K562 (cell line): ENCODE data around the gene ARFGEF2. TPM values are rescaled to one million over a fixed set of nuclear protein-coding genes. Genes with fewer than 3 reads are reported as not detected.

Source experiments
- ATAC-seq: fragments of 200-7000 bp; cut with Tn5 transposase; 3 replicates; pipeline ENCODE4 v1.9.1; 2020; ENCODE audit warnings: moderate library complexity
- BruUV-seq: library from RNA; stranded (reverse); fragments of 400-500 nt; replicated peaks from 2 replicates; lab custom pipeline; 2021; lab: Mats Ljungman, UMichigan
- CTCF ChIA-PET: fragments of 300-600 bp; formaldehyde crosslinking; extraction: SDS; loops from one replicate; lab custom pipeline; 2021; ENCODE audit warnings: low intra/inter-chr PET ratio; lab: Yijun Ruan, JAX
- POLR2A ChIA-PET: fragments of 300-600, 350-650 bp; sonication (Branson Sonifier 250); formaldehyde crosslinking; extraction: SDS; loops from one replicate; lab custom pipeline; 2021; ENCODE audit warnings: antibody characterized with exemption, inconsistent platforms; lab: Yijun Ruan, JAX
- DNase-seq, 4 experiments: peaks; one replicate each; pipeline versions ENCODE4 v3.0.0 to v3.0.0-alpha.2; 2011 to 2018; ENCODE audit warnings: low spot score in 3 of 4, mixed read lengths in 3 of 4; ENCODE audit errors: extremely low read depth in 1 of 4
- FAIRE-seq: peaks from 2 replicates; lab custom pipeline; 2011; peaks lifted over from hg19 to GRCh38; lab: Jason Lieb, UNC
- H2AFZ ChIP-seq: 2 replicates; pipeline ENCODE4 v1.6.0; 2011; ENCODE audit warnings: low read depth, low read length, control low read depth, inconsistent platforms
- H3K27ac ChIP-seq: fragments of 200-600 bp; 3 replicates; pipeline ENCODE4 v1.8.0; 2011; ENCODE audit warnings: low read depth, mild to moderate bottlenecking, control low read depth, inconsistent platforms, low read length, moderate library complexity, mixed read lengths; ENCODE audit errors: extremely low read depth
- H3K27me3 ChIP-seq, 2 experiments: fragments of 300-600 bp in 1 of 2; 2 replicates in 1 of 2; 3 replicates in 1 of 2; pipeline versions ENCODE4 v1.6.0 to v1.8.0; 2011; ENCODE audit warnings: inconsistent platforms in 2 of 2, low read length in 2 of 2, mild to moderate bottlenecking in 1 of 2, mixed read lengths in 1 of 2, moderate library complexity in 1 of 2; ENCODE audit not compliant: control insufficient read depth in 2 of 2, insufficient read depth in 2 of 2
- H3K36me3 ChIP-seq: fragments of 300-600 bp; 3 replicates; pipeline ENCODE4 v1.8.0; 2011; ENCODE audit warnings: mild to moderate bottlenecking, low read length, inconsistent platforms; ENCODE audit not compliant: control insufficient read depth, insufficient read depth
- H3K4me1 ChIP-seq, 2 experiments: fragments of 200-600 bp in 1 of 2; replicated peaks in 1 of 2; 2 replicates in 1 of 2; 3 replicates in 1 of 2; pipeline versions ENCODE4 v1.5.1 to v1.8.0; 2011; ENCODE audit warnings: inconsistent platforms in 2 of 2, low read length in 2 of 2, mild to moderate bottlenecking in 1 of 2, mixed read lengths in 1 of 2, moderate library complexity in 1 of 2; ENCODE audit not compliant: control insufficient read depth in 2 of 2, insufficient read depth in 2 of 2
- H3K4me2 ChIP-seq: 2 replicates; pipeline ENCODE4 v1.6.1; 2011; ENCODE audit warnings: low read length, control low read depth, inconsistent platforms, mixed read lengths; ENCODE audit not compliant: insufficient read depth
- H3K4me3 ChIP-seq: fragments of 200-600 bp; sonication (generic), shearing (Covaris generic); 2 replicates; pipeline ENCODE4 v1.5.1; 2016; ENCODE audit warnings: control low read depth, inconsistent platforms
- H3K79me2 ChIP-seq: fragments of 200-600 bp; 3 replicates; pipeline ENCODE4 v1.8.0; 2011; ENCODE audit warnings: low read length, inconsistent platforms; ENCODE audit not compliant: control insufficient read depth, insufficient read depth
- H3K9ac ChIP-seq, 2 experiments: 2 replicates each; pipeline versions ENCODE4 v1.6.0 to v1.6.1; 2011; ENCODE audit warnings: low read depth in 2 of 2, low read length in 2 of 2, control low read depth in 1 of 2, inconsistent platforms in 1 of 2, mild to moderate bottlenecking in 1 of 2, mixed read lengths in 1 of 2; ENCODE audit not compliant: insufficient read depth in 1 of 2
- H3K9me1 ChIP-seq: one replicate; pipeline ENCODE4 v1.6.0; 2011; ENCODE audit warnings: inconsistent platforms, mild to moderate bottlenecking, low read length, moderate library complexity; ENCODE audit not compliant: control insufficient read depth, insufficient read depth
- H3K9me3 ChIP-seq: replicated peaks from 2 replicates; pipeline ENCODE4 v1.5.1; 2011; ENCODE audit warnings: low read depth, low read length, inconsistent platforms; ENCODE audit not compliant: control insufficient read depth, insufficient read depth
- H4K20me1 ChIP-seq: replicated peaks from 2 replicates; pipeline ENCODE4 v1.6.1; 2011; ENCODE audit warnings: low read length, inconsistent platforms, mixed read lengths; ENCODE audit not compliant: control insufficient read depth, insufficient read depth
- CTBP1 ChIP-seq: fragments of 450-650 bp; IDR thresholded peaks from 2 replicates; pipeline ENCODE4 v1.6.1; 2016; ENCODE audit warnings: borderline replicate concordance
- DDX20 ChIP-seq: fragments of 450-650 bp; IDR thresholded peaks from 2 replicates; pipeline ENCODE4 v1.6.1; 2016; ENCODE audit warnings: missing genetic modification characterization, low read depth, mild to moderate bottlenecking, missing compliant biosample characterization, moderate library complexity
- MBD1 ChIP-seq: fragments of 250-450 bp; sonication (Bioruptor Pico); IDR thresholded peaks from 2 replicates; pipeline ENCODE4 v1.8.0; 2022; ENCODE audit warnings: inconsistent platforms
- NFE2L1 ChIP-seq: fragments of 450-650 bp; IDR thresholded peaks from 2 replicates; pipeline ENCODE4 v1.6.1; 2016; ENCODE audit warnings: missing genetic modification characterization, low read depth, mild to moderate bottlenecking, missing compliant biosample characterization, moderate library complexity, borderline replicate concordance
- PKNOX1 ChIP-seq: fragments of 450-650 bp; IDR thresholded peaks from 2 replicates; pipeline ENCODE4 v1.6.1; 2016
- SMARCA4 ChIP-seq: fragments of 450-650 bp; IDR thresholded peaks from 2 replicates; pipeline ENCODE4 v1.6.1; 2016
- ZBED1 ChIP-seq: IDR thresholded peaks from 2 replicates; pipeline ENCODE4 v1.6.1; 2014
- ZBTB40 ChIP-seq, 2 experiments: fragments of 450-650 bp in 1 of 2; sonication (generic) in 1 of 2; formaldehyde crosslinking in 1 of 2; IDR thresholded peaks; 2 replicates each; pipeline versions ENCODE4 v1.7.1 to v1.9.0; 2016 to 2022; ENCODE audit warnings: inconsistent platforms in 1 of 2, mild to moderate bottlenecking in 1 of 2, missing genetic modification reagents in 1 of 2
- ZNF512 ChIP-seq: IDR thresholded peaks from 2 replicates; pipeline ENCODE4 v1.6.1; 2016; ENCODE audit warnings: missing genetic modification characterization, missing compliant biosample characterization
- WGBS: fragments of 100-300 bp; shearing (Covaris generic); methylation state at CpG from one replicate; pipeline ENCODE4 v1.1.6; 2016; ENCODE audit warnings: low coverage, mixed read lengths; ENCODE audit not compliant: insufficient coverage; ENCODE audit errors: missing lambda C conversion rate; 5-methylcytosine and 5-hydroxymethylcytosine counted together
- in situ Hi-C: fragments of 300-500 bp; cut with MboI; formaldehyde crosslinking; loops from 4 replicates; pipeline ENCODE4 v1.15.0; 2018; ENCODE audit warnings: inconsistent platforms, mixed read lengths
- intact Hi-C: fragments of 100-400 bp; cut with micrococcal nuclease; formaldehyde crosslinking; loops from 2 replicates; pipeline ENCODE4 v1.14.2; 2022
- polyA plus RNA-seq, 8 experiments: library from polyadenylated mRNA; depleted of rRNA in 4 of 8; stranded (reverse) in 5 of 8; unstranded in 3 of 8; fragments of >200 nt; fragmentation: Nextera tagmentation in 2 of 8; fragmentation: Illumina TruSeq in 1 of 8; extraction: Ambion mirVana in 2 of 8; extraction: Trizol in 1 of 8; gene quantifications; 2 replicates each; pipeline versions ENCODE4 v1.2.1 to v1.2.3, GENCODE V29; 2011 to 2014; ENCODE audit warnings: inconsistent platforms in 1 of 8, missing spikeins in 1 of 8
- total RNA-seq, 7 experiments: library from RNA; depleted of rRNA in 6 of 7; stranded (reverse); fragments of >200 nt in 6 of 7; fragmentation: Illumina TruSeq in 2 of 7; extraction: Trizol in 2 of 7; gene quantifications; 2 replicates each; pipeline versions ENCODE4 v1.2.1 to v1.2.3, GENCODE V29; 2011 to 2021; ENCODE audit warnings: low replicate concordance in 1 of 7

Gene ARFGEF2
- total and polyA plus RNA-seq, 9 of the 15 experiments (the other 6 are each of a cell fraction or from before 2014, with no cell fraction given), result 4.2 to 18.8 (median 13.7) TPM

GRCh38 chr20:48912065-48912464 lies 9.4 kb upstream of the ARFGEF2 start:
- Histone ChIP-seq H3K36me3 (no peaks in the 10 kb centered on the region), H3K4me2 (no peak overlapping the region), H3K4me3 (no peak overlapping the region), H3K27ac (no peak overlapping the region), H4K20me1 (no peaks in the 10 kb centered on the region), H3K9ac (0 out of 4 replicates have a peak overlapping the region, but pooled peaks of 1 of the 2 experiments have one; percentile 2), H3K27me3 (peaks cover 15 to 51% of the 10 kb centered on the region in 2 experiments), H2AFZ (no peak overlapping the region), H3K9me1 (no peaks in the 10 kb centered on the region), H3K79me2 (no peaks in the 10 kb centered on the region), H3K4me1 (peaks cover 0 to 5% of the 10 kb centered on the region in 2 experiments; a peak in 1 of 5 replicates), H3K9me3 (no peaks in the 10 kb centered on the region)
- FAIRE-seq (no peak), ATAC-seq (no peak), DNase-seq (no peak)
- in situ Hi-C loops, result no loop called here
- no TSS peak for BruUV-seq
- CTCF ChIA-PET, result no interaction called here
- intact Hi-C loops, result no loop called here
- 9% methylated on average over 4 of the region's 4 CpGs for WGBS
- POLR2A ChIA-PET, result interaction anchor here (1.8 kb wide), 1 partner anchor 10 kb away, joined by 5 read pairs; no protein-coding TSS in a partner anchor
- TF ChIP-seq ZBTB40 (IDR thresholded peaks at IDR 0.05) (no peak), ZBTB40 (CRISPR knock-in tag; IDR thresholded peaks at IDR 0.05) (no peak), ZNF512 (no peak), SMARCA4 (no peak), PKNOX1 (no peak), CTBP1 (no peak), ZBED1 (no peak), DDX20 (tag) (no peak), NFE2L1 (tag) (no peak), MBD1 (CRISPR knock-in tag) (no peak)
